Measurements from ENCODE around the gene SPIB.

The SPIB gene

DNA sequence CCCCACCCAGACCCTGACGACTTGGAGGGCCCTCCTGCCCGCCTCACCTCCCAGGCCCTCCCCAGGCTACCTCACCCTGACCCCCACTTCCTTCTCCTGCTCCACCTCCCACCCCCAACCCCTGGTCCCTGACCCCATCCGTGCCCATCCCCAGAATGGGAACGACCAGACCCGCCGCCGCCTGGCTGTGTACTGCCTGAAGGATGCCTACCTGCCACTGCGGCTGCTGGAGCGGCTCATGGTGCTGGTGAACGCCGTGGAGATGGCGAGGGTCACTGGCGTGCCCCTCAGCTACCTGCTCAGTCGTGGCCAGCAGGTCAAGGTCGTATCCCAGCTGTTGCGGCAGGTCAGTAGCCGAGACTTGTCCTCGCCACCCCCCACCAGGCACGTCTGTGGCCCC is 11.9 kb upstream of the SPIB start:
- no peak for DNase-seq (ENCODE audit: low spot score)
- TF ChIP-seq, protein P1, sequence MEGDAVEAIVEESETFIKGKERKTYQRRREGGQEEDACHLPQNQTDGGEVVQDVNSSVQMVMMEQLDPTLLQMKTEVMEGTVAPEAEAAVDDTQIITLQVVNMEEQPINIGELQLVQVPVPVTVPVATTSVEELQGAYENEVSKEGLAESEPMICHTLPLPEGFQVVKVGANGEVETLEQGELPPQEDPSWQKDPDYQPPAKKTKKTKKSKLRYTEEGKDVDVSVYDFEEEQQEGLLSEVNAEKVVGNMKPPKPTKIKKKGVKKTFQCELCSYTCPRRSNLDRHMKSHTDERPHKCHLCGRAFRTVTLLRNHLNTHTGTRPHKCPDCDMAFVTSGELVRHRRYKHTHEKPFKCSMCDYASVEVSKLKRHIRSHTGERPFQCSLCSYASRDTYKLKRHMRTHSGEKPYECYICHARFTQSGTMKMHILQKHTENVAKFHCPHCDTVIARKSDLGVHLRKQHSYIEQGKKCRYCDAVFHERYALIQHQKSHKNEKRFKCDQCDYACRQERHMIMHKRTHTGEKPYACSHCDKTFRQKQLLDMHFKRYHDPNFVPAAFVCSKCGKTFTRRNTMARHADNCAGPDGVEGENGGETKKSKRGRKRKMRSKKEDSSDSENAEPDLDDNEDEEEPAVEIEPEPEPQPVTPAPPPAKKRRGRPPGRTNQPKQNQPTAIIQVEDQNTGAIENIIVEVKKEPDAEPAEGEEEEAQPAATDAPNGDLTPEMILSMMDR (IDR thresholded peaks at IDR 0.05; ENCODE audit: extremely low read depth, missing control alignments) = no peak

DNA sequence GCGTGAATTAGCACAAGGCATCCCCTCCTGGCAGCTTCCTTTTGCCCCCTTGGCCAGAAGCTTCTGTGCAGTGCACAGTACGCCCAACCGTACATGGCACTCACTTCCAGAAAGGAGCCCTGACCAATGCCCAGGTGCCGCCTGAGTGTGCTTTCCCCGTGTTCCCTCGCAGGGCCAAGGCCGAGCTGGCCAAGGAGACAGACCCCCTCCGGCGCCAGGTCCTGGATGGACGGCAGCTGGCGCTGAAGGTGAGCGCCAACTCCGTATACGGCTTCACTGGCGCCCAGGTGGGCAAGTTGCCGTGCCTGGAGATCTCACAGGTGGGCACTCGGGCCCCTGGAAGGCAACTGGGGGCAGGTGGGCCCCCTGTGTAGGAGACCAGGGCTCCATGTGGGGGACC is 9.4 kb upstream of the SPIB start:
- no peak for DNase-seq (ENCODE audit: low spot score)
- TF ChIP-seq, protein P1 (IDR thresholded peaks at IDR 0.05; ENCODE audit: extremely low read depth, missing control alignments) = no peak

DNA sequence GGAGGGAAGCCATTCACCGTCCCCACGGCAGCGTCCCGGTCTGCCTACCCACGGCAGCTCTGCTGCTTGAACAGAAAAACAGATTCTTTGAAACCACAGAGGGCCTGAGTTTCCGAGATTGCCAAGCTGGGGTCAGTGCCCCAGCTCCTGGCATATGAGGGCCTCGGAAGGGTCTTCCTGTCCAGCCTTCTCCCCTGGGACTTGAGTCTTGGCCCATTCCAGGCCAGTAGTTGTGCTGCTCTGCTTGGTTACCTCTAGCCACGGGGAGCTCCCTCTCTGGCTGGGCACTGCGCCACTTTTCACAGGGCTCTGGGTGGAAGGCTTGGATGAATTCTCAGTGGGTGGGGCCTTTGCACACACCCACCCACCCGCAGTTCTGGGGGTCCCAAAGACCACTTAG is 8.6 kb upstream of the SPIB start:
- DNase-seq (ENCODE audit: low spot score) = no peak
- TF ChIP-seq, protein P1 (IDR thresholded peaks at IDR 0.05; ENCODE audit: extremely low read depth, missing control alignments) = no peak

DNA sequence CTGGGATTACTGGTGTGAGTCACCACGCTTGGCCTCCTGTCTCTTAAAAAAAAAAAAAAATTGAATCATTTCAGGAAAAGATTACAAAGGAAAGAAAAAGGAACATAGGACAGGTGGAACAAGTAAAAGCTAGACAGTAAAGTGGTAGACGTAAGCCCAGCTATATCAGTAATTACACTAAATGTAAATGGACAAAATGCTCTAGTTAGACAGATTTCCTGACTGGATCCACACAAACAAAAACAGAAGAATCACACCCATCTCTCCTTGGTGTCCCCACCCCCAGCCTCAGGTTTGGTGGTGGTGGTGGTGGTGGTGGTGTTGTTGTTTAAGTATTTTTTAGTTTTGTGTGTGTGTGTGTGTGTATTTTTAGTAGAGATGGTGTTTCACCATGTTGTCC is 6.3 kb upstream of the SPIB start:
- TF ChIP-seq, protein P1 (IDR thresholded peaks at IDR 0.05; ENCODE audit: extremely low read depth, missing control alignments) = no peak
- no peak for DNase-seq (ENCODE audit: low spot score)

DNA sequence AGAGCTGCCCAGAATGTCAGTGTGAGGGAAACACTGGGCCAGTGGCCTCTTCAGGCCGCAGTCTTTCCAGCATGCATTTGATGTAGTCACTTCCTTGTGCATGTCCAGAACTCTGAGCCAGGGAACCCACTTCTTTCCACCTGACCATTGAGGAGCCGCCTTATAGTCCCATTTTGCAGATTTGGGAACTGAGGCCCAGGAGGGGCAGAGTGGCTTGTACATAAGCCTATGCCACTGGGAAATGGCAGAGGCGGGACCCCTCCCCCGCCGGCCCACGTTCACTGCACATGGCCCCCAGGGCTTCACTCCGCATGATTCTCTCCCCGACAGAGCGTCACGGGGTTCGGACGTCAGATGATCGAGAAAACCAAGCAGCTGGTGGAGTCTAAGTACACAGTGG is 5.6 kb upstream of the SPIB start:
- no peak for DNase-seq (ENCODE audit: low spot score)
- TF ChIP-seq, protein P1 (IDR thresholded peaks at IDR 0.05; ENCODE audit: extremely low read depth, missing control alignments) = no peak

DNA sequence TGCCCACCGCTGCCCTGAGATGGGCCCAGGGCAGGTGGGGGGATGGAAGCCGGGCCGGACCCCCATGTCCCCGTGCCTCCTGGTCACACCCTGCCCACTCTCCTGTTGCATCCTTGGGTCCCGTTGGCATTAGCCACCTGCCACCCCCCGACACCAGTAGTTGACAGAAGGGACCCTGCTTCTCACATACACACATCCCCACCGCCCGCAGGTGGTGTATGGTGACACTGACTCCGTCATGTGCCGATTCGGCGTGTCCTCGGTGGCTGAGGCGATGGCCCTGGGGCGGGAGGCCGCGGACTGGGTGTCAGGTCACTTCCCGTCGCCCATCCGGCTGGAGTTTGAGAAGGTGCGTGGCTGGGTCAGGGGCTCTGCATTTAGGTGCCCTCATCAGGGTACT is 5.2 kb upstream of the SPIB start:
- no peak for DNase-seq (ENCODE audit: low spot score)
- TF ChIP-seq, protein P1 (IDR thresholded peaks at IDR 0.05; ENCODE audit: extremely low read depth, missing control alignments) = no peak

DNA sequence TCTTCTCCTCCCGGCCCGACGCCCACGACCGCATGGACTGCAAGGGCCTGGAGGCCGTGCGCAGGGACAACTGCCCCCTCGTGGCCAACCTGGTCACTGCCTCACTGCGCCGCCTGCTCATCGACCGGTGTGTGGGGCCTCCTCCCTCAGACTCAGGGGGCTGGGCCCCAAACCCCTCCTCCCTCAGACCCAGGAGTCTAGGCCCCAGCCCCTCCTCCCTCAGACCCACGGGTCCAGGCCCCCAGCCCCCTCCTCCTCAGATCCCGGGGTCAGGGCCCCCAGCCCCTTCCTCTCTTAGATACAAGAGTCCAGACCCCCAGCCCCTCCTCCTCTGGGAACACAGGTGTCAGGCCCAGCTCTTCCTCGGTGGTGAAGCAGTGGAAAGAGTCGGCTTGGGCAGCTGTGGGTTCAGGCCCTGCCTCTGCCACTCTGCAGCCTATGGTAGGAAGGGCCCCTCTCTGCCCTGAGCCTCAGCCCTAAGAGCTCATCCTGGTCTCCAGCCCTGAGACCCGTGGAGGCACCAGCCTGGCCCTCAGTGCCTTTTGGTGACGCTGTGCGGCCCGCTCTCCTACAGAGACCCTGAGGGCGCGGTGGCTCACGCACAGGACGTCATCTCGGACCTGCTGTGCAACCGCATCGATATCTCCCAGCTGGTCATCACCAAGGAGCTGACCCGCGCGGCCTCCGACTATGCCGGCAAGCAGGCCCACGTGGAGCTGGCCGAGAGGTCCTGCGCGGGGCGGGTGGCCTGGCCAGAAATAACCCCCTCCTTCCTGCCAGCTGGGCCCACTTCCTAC is 3.7 kb upstream of the SPIB start:
- TF ChIP-seq, protein P1 (IDR thresholded peaks at IDR 0.05; ENCODE audit: extremely low read depth, missing control alignments) = peak; percentile 94
- peak; percentile 92 for DNase-seq (ENCODE audit: low spot score)
